Progenitor cell of endocrine pancreas (in vitro differentiated cells): Measurements from ENCODE around the gene OR9Q1. TPM values are rescaled to one million over a fixed set of nuclear protein-coding genes. Genes with fewer than 3 reads are reported as not detected.

Experiments used
- DNase-seq: peaks from one replicate; pipeline ENCODE4 v3.0.0; 2021; ENCODE audit warnings: low spot score; ENCODE audit not compliant: unreplicated experiment
- H3K27ac Mint-ChIP-seq: 2 replicates; pipeline ENCODE4 v1.8.0; 2021; ENCODE audit warnings: mild to moderate bottlenecking, moderate library complexity, mixed read lengths
- H3K27me3 Mint-ChIP-seq: 2 replicates; pipeline ENCODE4 v1.8.0; 2021; ENCODE audit warnings: mixed read lengths
- H3K36me3 Mint-ChIP-seq: 2 replicates; pipeline ENCODE4 v1.8.0; 2022; ENCODE audit warnings: mixed read lengths; ENCODE audit not compliant: insufficient read depth
- H3K4me1 Mint-ChIP-seq: 2 replicates; pipeline ENCODE4 v1.8.0; 2021; ENCODE audit warnings: low read depth, mixed read lengths
- H3K4me3 Mint-ChIP-seq: 2 replicates; pipeline ENCODE4 v1.8.0; 2021; ENCODE audit warnings: low read depth, mild to moderate bottlenecking, moderate library complexity, mixed read lengths
- H3K9me3 Mint-ChIP-seq: 2 replicates; pipeline ENCODE4 v1.8.0; 2021; ENCODE audit warnings: low read depth, mixed read lengths
- total RNA-seq: library from RNA; stranded (reverse); gene quantifications from 2 replicates; pipeline ENCODE4 v1.2.1, GENCODE V29; 2021
- TF ChIP-seq, protein P1 (sequence below): fragments of 200-600 bp; sonication (generic); IDR thresholded peaks from one replicate; pipeline ENCODE4 v1.5.0; 2021; ENCODE audit warnings: antibody characterized with exemption, mild to moderate bottlenecking; ENCODE audit not compliant: unreplicated experiment

OR9Q1 gene
- total RNA-seq, 1 donor from 2014 or later: not detected

- Mint-ChIP-seq H3K27ac (no peak overlapping the region), H3K4me1 (no peaks in the 10 kb centered on the region), H3K4me3 (no peak overlapping the region), H3K9me3 (no peaks in the 10 kb centered on the region), H3K27me3 (no peaks in the 10 kb centered on the region), H3K36me3 (no peaks in the 10 kb centered on the region)
- DNase-seq: no peak
- TF ChIP-seq, protein P1, sequence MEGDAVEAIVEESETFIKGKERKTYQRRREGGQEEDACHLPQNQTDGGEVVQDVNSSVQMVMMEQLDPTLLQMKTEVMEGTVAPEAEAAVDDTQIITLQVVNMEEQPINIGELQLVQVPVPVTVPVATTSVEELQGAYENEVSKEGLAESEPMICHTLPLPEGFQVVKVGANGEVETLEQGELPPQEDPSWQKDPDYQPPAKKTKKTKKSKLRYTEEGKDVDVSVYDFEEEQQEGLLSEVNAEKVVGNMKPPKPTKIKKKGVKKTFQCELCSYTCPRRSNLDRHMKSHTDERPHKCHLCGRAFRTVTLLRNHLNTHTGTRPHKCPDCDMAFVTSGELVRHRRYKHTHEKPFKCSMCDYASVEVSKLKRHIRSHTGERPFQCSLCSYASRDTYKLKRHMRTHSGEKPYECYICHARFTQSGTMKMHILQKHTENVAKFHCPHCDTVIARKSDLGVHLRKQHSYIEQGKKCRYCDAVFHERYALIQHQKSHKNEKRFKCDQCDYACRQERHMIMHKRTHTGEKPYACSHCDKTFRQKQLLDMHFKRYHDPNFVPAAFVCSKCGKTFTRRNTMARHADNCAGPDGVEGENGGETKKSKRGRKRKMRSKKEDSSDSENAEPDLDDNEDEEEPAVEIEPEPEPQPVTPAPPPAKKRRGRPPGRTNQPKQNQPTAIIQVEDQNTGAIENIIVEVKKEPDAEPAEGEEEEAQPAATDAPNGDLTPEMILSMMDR: no peak
Observed at GRCh38 chr11:58135171-58135570, 111.5 kb downstream of the OR9Q1 start.

DNA sequence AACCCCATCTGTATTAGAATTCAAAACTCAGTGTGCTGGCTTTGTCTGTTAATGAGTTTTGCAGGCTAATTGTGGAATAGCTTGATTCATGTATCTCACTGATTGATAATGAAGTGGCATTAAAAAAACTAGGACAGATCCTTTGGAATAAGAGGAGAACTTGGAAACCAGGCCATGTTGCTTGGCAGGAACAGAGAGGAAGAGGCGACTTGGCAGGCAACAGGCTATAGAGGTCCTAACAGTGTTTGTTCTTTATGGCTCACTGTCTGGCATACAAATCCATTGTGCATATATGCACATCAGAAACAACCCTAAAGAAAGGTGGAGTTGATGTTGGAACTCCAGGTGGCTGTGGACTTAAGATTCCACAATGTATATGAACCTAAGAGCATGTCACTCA is 119.1 kb downstream of the OR9Q1 start:
- DNase-seq: no peak
- Mint-ChIP-seq H3K27me3 (no peaks in the 10 kb centered on the region), H3K9me3 (peaks cover 3% of the 10 kb centered on the region), H3K27ac (no peak overlapping the region), H3K4me1 (peaks cover 3% of the 10 kb centered on the region), H3K4me3 (no peak overlapping the region), H3K36me3 (no peaks in the 10 kb centered on the region)
- TF ChIP-seq, protein P1: no peak

- Mint-ChIP-seq H3K9me3 (peaks cover 4% of the 10 kb centered on the region), H3K4me1 (peaks cover 6% of the 10 kb centered on the region), H3K36me3 (no peaks in the 10 kb centered on the region), H3K27me3 (no peaks in the 10 kb centered on the region), H3K4me3 (no peak overlapping the region), H3K27ac (no peak overlapping the region)
- TF ChIP-seq, protein P1: no peak
- DNase-seq: no peak
Observed at GRCh38 chr11:58152781-58153180, 129.1 kb downstream of the OR9Q1 start.

DNA sequence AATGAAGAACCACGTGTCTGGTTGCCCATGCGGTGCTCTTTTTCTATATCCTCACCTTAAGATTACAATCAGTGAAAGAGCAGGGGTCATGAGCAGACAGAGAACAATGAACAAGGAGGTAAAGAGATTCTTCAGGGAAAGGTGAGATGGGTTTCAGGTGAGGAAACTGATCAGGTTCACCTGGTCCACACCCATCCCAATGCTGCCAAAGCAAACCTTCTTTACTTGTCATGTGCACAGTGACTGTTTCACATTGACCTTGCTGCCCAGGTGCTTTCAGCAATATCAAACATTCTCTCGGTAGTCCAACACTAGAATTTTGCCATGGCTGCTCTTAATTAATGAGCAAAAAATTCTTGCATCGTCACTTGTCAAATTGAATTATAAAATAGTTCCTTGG is 140.7 kb downstream of the OR9Q1 start:
- Mint-ChIP-seq H3K27me3 (no peaks in the 10 kb centered on the region), H3K4me3 (no peak overlapping the region), H3K4me1 (peaks cover 24% of the 10 kb centered on the region), H3K27ac (no peak overlapping the region), H3K36me3 (no peaks in the 10 kb centered on the region), H3K9me3 (no peaks in the 10 kb centered on the region)
- TF ChIP-seq, protein P1: no peak
- DNase-seq: no peak

- Mint-ChIP-seq H3K36me3 (no peaks in the 10 kb centered on the region), H3K4me3 (no peak overlapping the region), H3K4me1 (peaks cover 24% of the 10 kb centered on the region), H3K27ac (no peak overlapping the region), H3K27me3 (no peaks in the 10 kb centered on the region), H3K9me3 (no peaks in the 10 kb centered on the region)
- TF ChIP-seq, protein P1: no peak
- DNase-seq: no peak
Observed at GRCh38 chr11:58164990-58165389, 141.3 kb downstream of the OR9Q1 start.
